Measurements from ENCODE around the gene NPB. TPM values are rescaled to one million over a fixed set of nuclear protein-coding genes. Genes with fewer than 3 reads are reported as not detected.
A peak's percentile ranks its signal among the peaks of the same experiment; 100 is the strongest.

NPB gene
- total and polyA plus RNA-seq, 2 of the 8 experiments (the other 6 are each of a cell fraction or from before 2014, with no cell fraction given) = 1.5 to 2.5 TPM

DNA sequence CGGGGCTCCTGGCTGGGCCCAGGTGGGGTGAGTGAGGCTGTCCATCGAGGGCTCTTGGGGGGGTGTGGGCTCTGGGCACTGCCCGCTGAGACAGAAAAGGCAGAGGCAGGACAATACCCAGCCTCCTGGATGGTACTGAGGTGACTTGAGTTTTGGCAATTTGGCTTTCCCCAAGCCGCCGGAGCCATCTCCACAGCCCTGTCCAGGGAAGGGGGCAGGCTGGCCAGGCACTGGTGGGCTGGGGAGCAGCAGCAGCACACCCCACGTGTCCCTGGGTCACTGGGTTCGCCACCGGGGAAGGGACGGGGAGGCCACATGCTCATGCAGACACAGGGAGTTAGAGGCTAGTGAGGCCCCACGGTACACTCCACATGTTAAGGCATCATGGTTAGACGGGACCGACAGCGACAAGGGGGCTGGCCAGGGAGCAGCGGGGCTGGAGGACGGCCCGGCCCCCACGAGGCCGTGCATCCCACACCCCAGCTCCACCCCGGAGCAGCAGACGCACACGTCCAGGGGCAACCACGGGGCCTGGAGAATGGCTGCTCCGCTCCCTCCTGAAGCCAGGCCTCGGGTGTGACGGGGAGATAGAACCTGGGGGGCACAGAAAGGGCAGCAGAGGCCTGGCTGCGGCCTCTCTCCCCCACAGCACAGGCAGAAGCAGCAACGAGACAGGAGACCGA, 33.9 kb upstream of the NPB start:
- Histone ChIP-seq H3K27me3 (replicated peaks in 1 of 4; ENCODE audit: control insufficient read depth in 3 of 4, extremely low read depth in 1 of 4, insufficient read depth in 3 of 4, low read length in 3 of 4) (no peaks in the 10 kb centered on the region), H3K36me3 (ENCODE audit: control insufficient read depth in 2 of 4, insufficient read depth in 4 of 4, low read length in 3 of 4) (peaks cover 1 to 24% (median 7%) of the 10 kb centered on the region in 4 experiments; a peak in 4 of 8 replicates), H4K91ac (replicated peaks; ENCODE audit: insufficient read length, low read length) (no peak overlapping the region), H2BK15ac (ENCODE audit: low read length) (no peak overlapping the region), H4K5ac (ENCODE audit: insufficient read length, low read depth, low read length) (no peak overlapping the region), H3K9ac (replicated peaks in 1 of 4; ENCODE audit: extremely low read depth in 1 of 4, low read depth in 3 of 4, low read length in 3 of 4) (no peak overlapping the region; a peak in 1 of 7 replicates), H3K27ac (ENCODE audit: low read depth, low read length) (0 out of 2 replicates have a peak overlapping the region, but pooled peaks have one; percentile 23), H3K79me1 (ENCODE audit: low read depth, low read length) (peaks cover 3% of the 10 kb centered on the region), H3K14ac (ENCODE audit: insufficient read length) (no peak overlapping the region), H2AFZ (ENCODE audit: low read length) (no peak overlapping the region), H3K79me2 (ENCODE audit: control insufficient read depth in 1 of 2, insufficient read depth in 2 of 2, low read length in 2 of 2) (peaks cover 4 to 17% of the 10 kb centered on the region in 2 experiments; a peak in 3 of 4 replicates), H3K18ac (ENCODE audit: extremely low read depth, low read length) (peak overlapping the region; percentile 19; the same call in 1 of the 2 replicates), H3K56ac (replicated peaks; ENCODE audit: insufficient read length, low read depth, low read length) (no peak overlapping the region), H3K4me3 (ENCODE audit: extremely low read depth in 1 of 4, insufficient read depth in 2 of 4, low read depth in 3 of 4, low read length in 4 of 4) (no peak overlapping the region), H3K4ac (replicated peaks; ENCODE audit: insufficient read length, low read depth, low read length) (peak overlapping the region; percentile 8), H3K4me2 (ENCODE audit: insufficient read depth in 1 of 2, low read depth in 2 of 2, low read length in 2 of 2) (no peak overlapping the region), H3K9me3 (ENCODE audit: insufficient read depth in 2 of 2, low read depth in 1 of 2, low read length in 1 of 2) (no peaks in the 10 kb centered on the region), H2BK120ac (replicated peaks; ENCODE audit: low read depth, low read length) (no peak overlapping the region), H2AK5ac (ENCODE audit: low read depth, low read length) (no peak overlapping the region), H4K8ac (ENCODE audit: extremely low read depth, insufficient read depth, low read length) (peak overlapping the region; percentile 43), H2BK12ac (ENCODE audit: low read depth, low read length) (no peak overlapping the region), H4K20me1 (replicated peaks in 1 of 2; ENCODE audit: control insufficient read depth in 1 of 2, insufficient read depth in 2 of 2, low read length in 2 of 2) (peaks cover 11 to 45% of the 10 kb centered on the region in 2 experiments), H2BK20ac (ENCODE audit: low read length) (no peak overlapping the region), H2BK5ac (ENCODE audit: low read depth, low read length) (peak overlapping the region; percentile 83; the same call in 1 of the 2 replicates), H3K23me2 (ENCODE audit: low read depth, low read length) (peaks cover 12% of the 10 kb centered on the region; the same call in 1 of the 2 replicates), H3K4me1 (replicated peaks in 1 of 4; ENCODE audit: control insufficient read depth in 3 of 4, insufficient read depth in 4 of 4, low read length in 3 of 4) (peaks cover 0 to 31% (median 21%) of the 10 kb centered on the region in 4 experiments; a peak in 6 of 7 replicates), H3K23ac (ENCODE audit: insufficient read length) (no peak overlapping the region)
- no peak for DNase-seq (ENCODE audit: low read depth in 1 of 2, low spot score in 2 of 2)
- ChIA-PET CTCF (ENCODE audit: partially characterized antibody) (interaction anchor here (0.6 to 2.9 kb wide), 10 partner anchors 14 to 168 kb away, joined by 3 to 24 read pairs (median 8); partner anchors contain the start of gene PCYT2), POLR2A (ENCODE audit: partially characterized antibody) (interaction anchor here (0.8 to 6.6 kb wide), 11 partner anchors 16 to 182 kb away, joined by 3 to 41 read pairs (median 6); partner anchors contain the start of genes MCRIP1 and NPB)
- 84% methylated on average over 27 of the region's 28 CpGs; no CpG with 5 or more reads in 1 of the 2 experiments for WGBS, 2 experiments (ENCODE audit: extremely low coverage in 1 of 2, insufficient coverage in 1 of 2, insufficient read length in 1 of 2, insufficient replicate concordance in 2 of 2, low coverage in 1 of 2, low lambda C conversion rate in 2 of 2, missing lambda C conversion rate in 1 of 2)
- FAIRE-seq = no peak
- TF ChIP-seq RBBP5 (IDR thresholded peaks at IDR 0.05; ENCODE audit: borderline replicate concordance, low read depth, low read length) = no peak
- no peak for TF ChIP-seq MAFK (IDR thresholded peaks at IDR 0.05; ENCODE audit: low read depth, low read length)
- TF ChIP-seq POLR2AphosphoS5 (IDR thresholded peaks at IDR 0.05; ENCODE audit: low read depth, low read length) = peak; percentile 77
- peak; percentile 34 to 68; a peak in 2 of 3 replicates for TF ChIP-seq POLR2A (IDR thresholded peaks at IDR 0.05; ENCODE audit: control extremely low read depth in 1 of 2, low read depth in 2 of 2, low read length in 2 of 2)
- TF ChIP-seq EP300 (IDR thresholded peaks at IDR 0.05; ENCODE audit: borderline replicate concordance in 1 of 2, low read depth in 2 of 2, low read length in 2 of 2) = no peak
- no peak for TF ChIP-seq HDAC6 (IDR thresholded peaks at IDR 0.05; ENCODE audit: low read depth, low read length)
